HCT116 (cell line): ENCODE measurements around the gene RTN4. TPM values are rescaled to one million over a fixed set of nuclear protein-coding genes. Genes with fewer than 3 reads are reported as not detected.

Experiments
- total RNA-seq: library from RNA; stranded (reverse); gene quantifications from one replicate; pipeline ENCODE4 v1.2.1, GENCODE V29; 2021; ENCODE audit not compliant: unreplicated experiment

RTN4 gene
- total RNA-seq, 1 experiment from 2014 or later, result 221 TPM

Other genes with a start within 250 kb of the RTN4 start
- gene CLHC1, start 181.8 kb upstream of the RTN4 start, total RNA-seq, result 11.1 TPM
- 1,291 TPM for gene RPS27A, start 182.2 kb upstream of the RTN4 start, total RNA-seq
- 49.8 TPM for gene MTIF2, start 218.8 kb upstream of the RTN4 start, total RNA-seq